Measurements from ENCODE around the gene ERCC6L. TPM values are rescaled to one million over a fixed set of nuclear protein-coding genes. Genes with fewer than 3 reads are reported as not detected.

The ERCC6L gene
- total and polyA plus RNA-seq, 10 of the 15 experiments (the other 5 are each of a cell fraction or from before 2014, with no cell fraction given), result 4.7 to 13.1 (median 7.7) TPM

DNA sequence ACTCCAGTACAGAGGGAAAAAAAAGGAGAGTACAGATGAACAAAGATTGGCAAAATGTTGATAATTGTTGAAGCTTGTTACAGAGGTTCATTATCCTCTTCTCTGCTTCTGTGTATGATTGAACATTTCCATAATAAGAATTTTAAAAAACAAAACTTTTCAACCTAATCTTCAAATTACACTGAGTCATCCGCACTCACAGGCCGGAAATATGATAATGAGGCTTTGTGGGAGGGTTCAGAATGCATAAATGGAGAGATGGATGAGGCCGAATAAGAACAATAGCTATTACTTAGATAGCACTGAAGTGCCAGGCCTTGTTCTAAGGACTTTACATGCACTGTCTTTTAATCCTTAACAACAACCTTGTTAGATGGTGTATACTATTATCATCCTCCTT lies 4.6 kb upstream of the ERCC6L start:
- H3K9me3 ChIP-seq (replicated peaks; ENCODE audit: control insufficient read depth, insufficient read depth, low read length), result no peaks in the 10 kb centered on the region
- in situ Hi-C loops (cut with MboI), result loop anchor here (5.0 to 25.0 kb wide), 4 partner anchors 49 to 1894 kb away; no protein-coding TSS in a partner anchor
- no peaks in the 10 kb centered on the region for H3K27me3 ChIP-seq (replicated peaks in 1 of 2; ENCODE audit: control insufficient read depth in 2 of 2, insufficient read depth in 2 of 2, low read length in 1 of 2)
- H2AFZ ChIP-seq (ENCODE audit: control insufficient read depth, low read depth, low read length), result no peak overlapping the region
- H3K79me2 ChIP-seq (ENCODE audit: control insufficient read depth, insufficient read depth, low read length), result no peaks in the 10 kb centered on the region; the same call in 1 of the 2 replicates
- no peak for FAIRE-seq
- WGBS (ENCODE audit: insufficient coverage, insufficient replicate concordance, low lambda C conversion rate, missing lambda C conversion rate), result 0% methylated on average over 3 of the region's 3 CpGs
- ChIA-PET POLR2A (no interaction called here), RAD21 (ENCODE audit: unreplicated experiment) (interaction anchor here (1.6 kb wide), 1 partner anchor 296 kb away, joined by 8 read pairs; no protein-coding TSS in a partner anchor), SMC1A (ENCODE audit: uncharacterized antibody, unreplicated experiment) (interaction anchor here (0.9 to 3.2 kb wide), 2 partner anchors 31 to 297 kb away, joined by 3 to 17 read pairs; no protein-coding TSS in a partner anchor), CTCF (interaction anchor here (0.8 to 3.7 kb wide), 4 partner anchors 10 to 296 kb away, joined by 3 to 40 read pairs (median 10); no protein-coding TSS in a partner anchor)
- H3K27ac ChIP-seq (ENCODE audit: control insufficient read depth, insufficient read depth), result no peak overlapping the region
- BruUV-seq (replicated peaks), result no TSS peak
- no peak for ATAC-seq
- no peak overlapping the region for H3K9ac ChIP-seq (ENCODE audit: control insufficient read depth, insufficient read depth, low read length)
- DNase-seq (ENCODE audit: low read depth, low spot score), result no peak
- intact Hi-C loops (cut with micrococcal nuclease; ENCODE audit: unreplicated experiment), result no loop called here
- H3K4me3 ChIP-seq, result no peak overlapping the region
- H4K20me1 ChIP-seq (ENCODE audit: control insufficient read depth, insufficient read depth), result no peaks in the 10 kb centered on the region
- H3K4me2 ChIP-seq (ENCODE audit: control insufficient read depth, insufficient read depth), result no peak overlapping the region
- H3K4me1 ChIP-seq (ENCODE audit: control insufficient read depth, insufficient read depth, low read length), result no peaks in the 10 kb centered on the region
- no peaks in the 10 kb centered on the region for H3K36me3 ChIP-seq (ENCODE audit: control insufficient read depth in 2 of 2, insufficient read depth in 2 of 2, low read length in 1 of 2)
- TF ChIP-seq, protein P1, sequence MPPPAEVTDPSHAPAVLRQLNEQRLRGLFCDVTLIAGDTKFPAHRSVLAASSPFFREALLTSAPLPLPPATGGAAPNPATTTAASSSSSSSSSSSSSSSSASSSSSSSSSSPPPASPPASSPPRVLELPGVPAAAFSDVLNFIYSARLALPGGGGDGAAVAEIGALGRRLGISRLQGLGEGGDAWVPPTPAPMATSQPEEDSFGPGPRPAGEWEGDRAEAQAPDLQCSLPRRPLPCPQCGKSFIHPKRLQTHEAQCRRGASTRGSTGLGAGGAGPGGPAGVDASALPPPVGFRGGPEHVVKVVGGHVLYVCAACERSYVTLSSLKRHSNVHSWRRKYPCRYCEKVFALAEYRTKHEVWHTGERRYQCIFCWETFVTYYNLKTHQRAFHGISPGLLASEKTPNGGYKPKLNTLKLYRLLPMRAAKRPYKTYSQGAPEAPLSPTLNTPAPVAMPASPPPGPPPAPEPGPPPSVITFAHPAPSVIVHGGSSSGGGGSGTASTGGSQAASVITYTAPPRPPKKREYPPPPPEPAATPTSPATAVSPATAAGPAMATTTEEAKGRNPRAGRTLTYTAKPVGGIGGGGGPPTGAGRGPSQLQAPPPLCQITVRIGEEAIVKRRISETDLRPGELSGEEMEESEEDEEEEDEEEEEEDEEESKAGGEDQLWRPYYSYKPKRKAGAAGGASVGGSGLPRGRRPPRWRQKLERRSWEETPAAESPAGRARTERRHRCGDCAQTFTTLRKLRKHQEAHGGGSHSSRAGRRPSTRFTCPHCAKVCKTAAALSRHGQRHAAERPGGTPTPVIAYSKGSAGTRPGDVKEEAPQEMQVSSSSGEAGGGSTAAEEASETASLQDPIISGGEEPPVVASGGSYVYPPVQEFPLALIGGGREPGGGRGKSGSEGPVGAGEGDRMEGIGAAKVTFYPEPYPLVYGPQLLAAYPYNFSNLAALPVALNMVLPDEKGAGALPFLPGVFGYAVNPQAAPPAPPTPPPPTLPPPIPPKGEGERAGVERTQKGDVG (CRISPR knock-in tag; IDR thresholded peaks at IDR 0.05), result no peak
- TF ChIP-seq SRF (IDR thresholded peaks at IDR 0.05; ENCODE audit: low read depth in 2 of 2, low read length in 2 of 2), result no peak
- TF ChIP-seq NR2C1 (IDR thresholded peaks at IDR 0.05), result no peak
- no peak for TF ChIP-seq NR2C2 (IDR thresholded peaks at IDR 0.05; ENCODE audit: borderline replicate concordance, control insufficient read depth, insufficient read length, low read depth)
- TF ChIP-seq, protein P2, sequence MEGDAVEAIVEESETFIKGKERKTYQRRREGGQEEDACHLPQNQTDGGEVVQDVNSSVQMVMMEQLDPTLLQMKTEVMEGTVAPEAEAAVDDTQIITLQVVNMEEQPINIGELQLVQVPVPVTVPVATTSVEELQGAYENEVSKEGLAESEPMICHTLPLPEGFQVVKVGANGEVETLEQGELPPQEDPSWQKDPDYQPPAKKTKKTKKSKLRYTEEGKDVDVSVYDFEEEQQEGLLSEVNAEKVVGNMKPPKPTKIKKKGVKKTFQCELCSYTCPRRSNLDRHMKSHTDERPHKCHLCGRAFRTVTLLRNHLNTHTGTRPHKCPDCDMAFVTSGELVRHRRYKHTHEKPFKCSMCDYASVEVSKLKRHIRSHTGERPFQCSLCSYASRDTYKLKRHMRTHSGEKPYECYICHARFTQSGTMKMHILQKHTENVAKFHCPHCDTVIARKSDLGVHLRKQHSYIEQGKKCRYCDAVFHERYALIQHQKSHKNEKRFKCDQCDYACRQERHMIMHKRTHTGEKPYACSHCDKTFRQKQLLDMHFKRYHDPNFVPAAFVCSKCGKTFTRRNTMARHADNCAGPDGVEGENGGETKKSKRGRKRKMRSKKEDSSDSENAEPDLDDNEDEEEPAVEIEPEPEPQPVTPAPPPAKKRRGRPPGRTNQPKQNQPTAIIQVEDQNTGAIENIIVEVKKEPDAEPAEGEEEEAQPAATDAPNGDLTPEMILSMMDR (IDR thresholded peaks at IDR 0.05 in 2 of 3, conservative IDR thresholded peaks at IDR 0.05 in 1 of 3; ENCODE audit: control insufficient read depth in 2 of 3, extremely low read depth in 1 of 3, insufficient read depth in 1 of 3, low read depth in 3 of 3, low read length in 3 of 3), result no peak
- TF ChIP-seq, protein P3, sequence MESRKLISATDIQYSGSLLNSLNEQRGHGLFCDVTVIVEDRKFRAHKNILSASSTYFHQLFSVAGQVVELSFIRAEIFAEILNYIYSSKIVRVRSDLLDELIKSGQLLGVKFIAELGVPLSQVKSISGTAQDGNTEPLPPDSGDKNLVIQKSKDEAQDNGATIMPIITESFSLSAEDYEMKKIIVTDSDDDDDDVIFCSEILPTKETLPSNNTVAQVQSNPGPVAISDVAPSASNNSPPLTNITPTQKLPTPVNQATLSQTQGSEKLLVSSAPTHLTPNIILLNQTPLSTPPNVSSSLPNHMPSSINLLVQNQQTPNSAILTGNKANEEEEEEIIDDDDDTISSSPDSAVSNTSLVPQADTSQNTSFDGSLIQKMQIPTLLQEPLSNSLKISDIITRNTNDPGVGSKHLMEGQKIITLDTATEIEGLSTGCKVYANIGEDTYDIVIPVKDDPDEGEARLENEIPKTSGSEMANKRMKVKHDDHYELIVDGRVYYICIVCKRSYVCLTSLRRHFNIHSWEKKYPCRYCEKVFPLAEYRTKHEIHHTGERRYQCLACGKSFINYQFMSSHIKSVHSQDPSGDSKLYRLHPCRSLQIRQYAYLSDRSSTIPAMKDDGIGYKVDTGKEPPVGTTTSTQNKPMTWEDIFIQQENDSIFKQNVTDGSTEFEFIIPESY (IDR thresholded peaks at IDR 0.05), result no peak
- TF ChIP-seq, protein P4, sequence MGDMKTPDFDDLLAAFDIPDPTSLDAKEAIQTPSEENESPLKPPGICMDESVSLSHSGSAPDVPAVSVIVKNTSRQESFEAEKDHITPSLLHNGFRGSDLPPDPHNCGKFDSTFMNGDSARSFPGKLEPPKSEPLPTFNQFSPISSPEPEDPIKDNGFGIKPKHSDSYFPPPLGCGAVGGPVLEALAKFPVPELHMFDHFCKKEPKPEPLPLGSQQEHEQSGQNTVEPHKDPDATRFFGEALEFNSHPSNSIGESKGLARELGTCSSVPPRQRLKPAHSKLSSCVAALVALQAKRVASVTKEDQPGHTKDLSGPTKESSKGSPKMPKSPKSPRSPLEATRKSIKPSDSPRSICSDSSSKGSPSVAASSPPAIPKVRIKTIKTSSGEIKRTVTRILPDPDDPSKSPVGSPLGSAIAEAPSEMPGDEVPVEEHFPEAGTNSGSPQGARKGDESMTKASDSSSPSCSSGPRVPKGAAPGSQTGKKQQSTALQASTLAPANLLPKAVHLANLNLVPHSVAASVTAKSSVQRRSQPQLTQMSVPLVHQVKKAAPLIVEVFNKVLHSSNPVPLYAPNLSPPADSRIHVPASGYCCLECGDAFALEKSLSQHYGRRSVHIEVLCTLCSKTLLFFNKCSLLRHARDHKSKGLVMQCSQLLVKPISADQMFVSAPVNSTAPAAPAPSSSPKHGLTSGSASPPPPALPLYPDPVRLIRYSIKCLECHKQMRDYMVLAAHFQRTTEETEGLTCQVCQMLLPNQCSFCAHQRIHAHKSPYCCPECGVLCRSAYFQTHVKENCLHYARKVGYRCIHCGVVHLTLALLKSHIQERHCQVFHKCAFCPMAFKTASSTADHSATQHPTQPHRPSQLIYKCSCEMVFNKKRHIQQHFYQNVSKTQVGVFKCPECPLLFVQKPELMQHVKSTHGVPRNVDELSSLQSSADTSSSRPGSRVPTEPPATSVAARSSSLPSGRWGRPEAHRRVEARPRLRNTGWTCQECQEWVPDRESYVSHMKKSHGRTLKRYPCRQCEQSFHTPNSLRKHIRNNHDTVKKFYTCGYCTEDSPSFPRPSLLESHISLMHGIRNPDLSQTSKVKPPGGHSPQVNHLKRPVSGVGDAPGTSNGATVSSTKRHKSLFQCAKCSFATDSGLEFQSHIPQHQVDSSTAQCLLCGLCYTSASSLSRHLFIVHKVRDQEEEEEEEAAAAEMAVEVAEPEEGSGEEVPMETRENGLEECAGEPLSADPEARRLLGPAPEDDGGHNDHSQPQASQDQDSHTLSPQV (IDR thresholded peaks at IDR 0.05), result no peak
- TF ChIP-seq, protein P5, sequence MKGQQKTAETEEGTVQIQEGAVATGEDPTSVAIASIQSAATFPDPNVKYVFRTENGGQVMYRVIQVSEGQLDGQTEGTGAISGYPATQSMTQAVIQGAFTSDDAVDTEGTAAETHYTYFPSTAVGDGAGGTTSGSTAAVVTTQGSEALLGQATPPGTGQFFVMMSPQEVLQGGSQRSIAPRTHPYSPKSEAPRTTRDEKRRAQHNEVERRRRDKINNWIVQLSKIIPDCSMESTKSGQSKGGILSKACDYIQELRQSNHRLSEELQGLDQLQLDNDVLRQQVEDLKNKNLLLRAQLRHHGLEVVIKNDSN (IDR thresholded peaks at IDR 0.05; ENCODE audit: borderline replicate concordance, extremely low read length, insufficient read depth, low read depth, low read length), result no peak
- TF ChIP-seq, protein P6, sequence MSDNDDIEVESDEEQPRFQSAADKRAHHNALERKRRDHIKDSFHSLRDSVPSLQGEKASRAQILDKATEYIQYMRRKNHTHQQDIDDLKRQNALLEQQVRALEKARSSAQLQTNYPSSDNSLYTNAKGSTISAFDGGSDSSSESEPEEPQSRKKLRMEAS (IDR thresholded peaks at IDR 0.05; ENCODE audit: low read depth, low read length), result no peak
